ENCODE data around the gene PON2. TPM values are rescaled to one million over a fixed set of nuclear protein-coding genes. Genes with fewer than 3 reads are reported as not detected.

PON2 gene
- total and polyA plus RNA-seq, 11 donors = 16.6 to 50.6 (median 30.5) TPM

DNA sequence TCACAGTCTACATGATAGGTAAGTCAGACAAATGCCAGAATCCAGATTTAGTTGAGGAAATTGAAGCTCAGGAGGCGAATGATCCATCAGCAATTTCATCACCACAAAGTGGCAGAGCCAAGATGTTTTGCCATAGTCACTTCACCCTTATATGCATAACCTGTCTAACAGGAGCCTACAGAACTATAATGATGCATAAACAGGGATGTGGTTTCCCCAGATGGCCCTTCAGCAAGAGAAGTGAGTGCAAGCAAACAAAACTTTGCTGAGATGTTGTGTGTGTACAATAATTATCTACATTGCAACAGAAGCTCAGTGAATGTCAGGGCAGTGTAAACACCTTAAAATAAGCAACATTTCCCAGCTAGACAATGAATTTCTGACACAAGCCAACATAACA is 67.2 kb downstream of the PON2 start:
- intact Hi-C loops (cut with DNase I) = no loop called here
- 75 to 94% (median 88%) methylated on average over 1 of the region's 1 CpG for WGBS, 4 donors
- Histone ChIP-seq H3K4me3 (no peak overlapping the region), H3K27me3 (no peaks in the 10 kb centered on the region), H3K36me3 (peaks cover 0 to 3% (median 0%) of the 10 kb centered on the region in 9 donors), H3K4me1 (no peaks in the 10 kb centered on the region), H3K27ac (no peak overlapping the region), H3K9me3 (no peaks in the 10 kb centered on the region)
- TF ChIP-seq POLR2A (IDR thresholded peaks at IDR 0.05) = no peak
- TF ChIP-seq, protein P1, sequence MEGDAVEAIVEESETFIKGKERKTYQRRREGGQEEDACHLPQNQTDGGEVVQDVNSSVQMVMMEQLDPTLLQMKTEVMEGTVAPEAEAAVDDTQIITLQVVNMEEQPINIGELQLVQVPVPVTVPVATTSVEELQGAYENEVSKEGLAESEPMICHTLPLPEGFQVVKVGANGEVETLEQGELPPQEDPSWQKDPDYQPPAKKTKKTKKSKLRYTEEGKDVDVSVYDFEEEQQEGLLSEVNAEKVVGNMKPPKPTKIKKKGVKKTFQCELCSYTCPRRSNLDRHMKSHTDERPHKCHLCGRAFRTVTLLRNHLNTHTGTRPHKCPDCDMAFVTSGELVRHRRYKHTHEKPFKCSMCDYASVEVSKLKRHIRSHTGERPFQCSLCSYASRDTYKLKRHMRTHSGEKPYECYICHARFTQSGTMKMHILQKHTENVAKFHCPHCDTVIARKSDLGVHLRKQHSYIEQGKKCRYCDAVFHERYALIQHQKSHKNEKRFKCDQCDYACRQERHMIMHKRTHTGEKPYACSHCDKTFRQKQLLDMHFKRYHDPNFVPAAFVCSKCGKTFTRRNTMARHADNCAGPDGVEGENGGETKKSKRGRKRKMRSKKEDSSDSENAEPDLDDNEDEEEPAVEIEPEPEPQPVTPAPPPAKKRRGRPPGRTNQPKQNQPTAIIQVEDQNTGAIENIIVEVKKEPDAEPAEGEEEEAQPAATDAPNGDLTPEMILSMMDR (IDR thresholded peaks at IDR 0.05) = no peak
- no peak for DNase-seq
- ATAC-seq = no peak

DNA sequence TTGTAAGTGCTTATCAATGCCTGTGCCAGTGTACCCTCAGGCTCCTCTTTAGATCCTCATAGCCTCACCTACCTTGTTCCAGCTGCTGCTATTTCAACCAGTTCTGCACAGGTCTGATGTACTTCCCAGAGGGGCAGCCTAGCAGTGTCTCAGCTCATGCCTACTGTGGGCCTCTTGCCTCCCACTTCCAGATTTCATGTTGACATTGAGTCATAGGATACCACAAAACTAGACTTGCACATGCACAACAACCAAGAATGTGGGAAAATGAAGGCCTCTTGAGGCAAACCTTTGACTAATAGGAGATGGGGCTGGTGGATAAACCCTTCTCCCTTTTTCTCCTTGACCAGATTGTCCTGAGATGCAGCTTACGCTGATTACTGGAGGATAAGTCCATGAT is 69.7 kb downstream of the PON2 start:
- Histone ChIP-seq H3K27ac (no peak overlapping the region), H3K36me3 (peaks cover 0 to 3% (median 0%) of the 10 kb centered on the region in 9 donors), H3K9me3 (no peaks in the 10 kb centered on the region), H3K4me1 (no peaks in the 10 kb centered on the region), H3K27me3 (no peaks in the 10 kb centered on the region), H3K4me3 (no peak overlapping the region)
- DNase-seq (no peak), ATAC-seq (no peak)
- 90 to 100% (median 97%) methylated on average over 1 of the region's 1 CpG for WGBS, 4 donors
- no peak for TF ChIP-seq POLR2A (IDR thresholded peaks at IDR 0.05)
- TF ChIP-seq, protein P1 (IDR thresholded peaks at IDR 0.05) = no peak
- intact Hi-C loops (cut with DNase I) = no loop called here

- DNase-seq (no peak), ATAC-seq (no peak)
- WGBS, 4 donors = 38 to 51% (median 43%) methylated on average over 3 of the region's 3 CpGs
- no peak overlapping the region for H3K4me3 ChIP-seq
- no peaks in the 10 kb centered on the region for H3K4me1 ChIP-seq
- intact Hi-C loops (cut with DNase I) = loop anchor here in 1 of 10 donors (10.0 kb wide), 1 partner anchor 117 kb away; no protein-coding TSS in a partner anchor
- H3K27me3 ChIP-seq = no peaks in the 10 kb centered on the region
- no peak overlapping the region for H3K27ac ChIP-seq
- TF ChIP-seq POLR2A (IDR thresholded peaks at IDR 0.05) = no peak
- TF ChIP-seq, protein P1 (IDR thresholded peaks at IDR 0.05) = peak in 1 of 12 donors; percentile 14
- H3K9me3 ChIP-seq = peaks cover 0 to 16% (median 0%) of the 10 kb centered on the region in 12 donors
- H3K36me3 ChIP-seq = no peaks in the 10 kb centered on the region
Measured at GRCh38 chr7:95357623-95358022, 77.2 kb downstream of the PON2 start.

Other genes starting within 250 kb of the PON2 start
- under 1 TPM in 2 of 9 donors, not detected in 7; 0.32 to 0.39 TPM for gene PON1, start 110.5 kb downstream of the PON2 start, total RNA-seq
- gene PON1, start 110.5 kb downstream of the PON2 start, polyA plus RNA-seq = under 1 TPM in 1 of 2 donors, not detected in 1; 0.07 TPM
- 1 to 10 TPM in 2 of 9 donors, under 1 TPM in 7; 0.28 to 1.8 (median 0.70) TPM for gene PON3, start 38.7 kb downstream of the PON2 start, total RNA-seq
- gene PON3, start 38.7 kb downstream of the PON2 start, polyA plus RNA-seq = under 1 TPM; 0.21 to 0.80 TPM
- 10 to 100 TPM in 1 of 9 donors, 1 to 10 TPM in 8; 2.1 to 11.5 (median 3.3) TPM for gene ASB4, start 50.9 kb upstream of the PON2 start, total RNA-seq
- 1 to 10 TPM in 1 of 2 donors, under 1 TPM in 1; 0.18 to 1.9 TPM for gene ASB4, start 50.9 kb upstream of the PON2 start, polyA plus RNA-seq
- 1,000 to 10,000 TPM in 2 of 9 donors, 100 to 1,000 TPM in 5, 10 to 100 TPM in 2; 45.6 to 4,362 (median 173) TPM for gene PDK4, start 161.5 kb upstream of the PON2 start, total RNA-seq
- 100 to 1,000 TPM; 116 to 724 TPM for gene PDK4, start 161.5 kb upstream of the PON2 start, polyA plus RNA-seq

All from heart left ventricle (tissue), 16 donors.